ENCODE data around the gene TTC19.

DNA sequence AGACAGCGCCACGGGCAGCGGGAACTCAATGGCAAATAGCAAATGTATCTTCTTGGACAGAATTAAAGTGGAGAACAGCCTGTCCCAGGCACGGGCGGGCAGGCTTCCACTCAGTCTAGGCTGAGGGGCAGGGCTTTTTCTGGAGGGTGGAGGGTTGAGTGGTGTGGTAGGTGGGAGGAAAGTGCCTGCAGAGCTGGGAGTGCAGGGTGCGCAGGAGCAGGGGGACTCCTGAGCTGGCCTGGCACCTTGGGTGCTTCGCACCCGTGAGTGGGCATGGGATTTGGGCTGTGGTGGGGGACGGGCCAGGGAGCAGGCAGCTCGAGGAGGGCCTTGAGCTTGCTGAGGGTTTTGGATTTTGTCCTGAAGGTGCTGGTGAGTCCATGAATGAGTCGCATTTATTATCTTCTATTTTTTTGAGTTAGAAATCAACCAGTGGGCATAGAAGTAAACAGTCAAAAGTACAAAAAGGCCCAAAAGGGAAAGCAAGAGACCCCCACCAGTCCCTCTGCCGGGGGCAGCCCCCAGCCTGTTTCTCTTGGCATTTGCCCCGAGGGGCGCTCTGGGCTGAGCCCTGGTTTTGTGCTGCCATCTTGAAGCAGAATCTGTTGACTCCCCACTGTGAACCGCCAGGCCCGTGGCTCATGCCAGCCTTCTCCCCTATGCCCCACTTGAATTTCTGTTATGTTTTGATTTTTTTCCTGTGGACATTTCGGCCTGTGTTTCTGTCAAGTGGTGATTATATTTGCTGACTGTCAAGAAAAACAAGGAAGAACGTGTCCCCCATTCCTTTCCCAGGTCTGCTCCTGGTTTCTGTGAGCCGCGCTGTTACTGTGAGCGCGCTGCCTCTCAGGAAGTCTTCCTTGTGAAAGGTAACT, 46.5 kb upstream of the TTC19 start:
- TF ChIP-seq POLR2A (IDR thresholded peaks at IDR 0.05; ENCODE audit: low read depth, low read length) (no peak), PAX5 (IDR thresholded peaks at IDR 0.05; ENCODE audit: insufficient read depth, low read length, severe bottlenecking) (no peak), TAF1 (IDR thresholded peaks at IDR 0.05; ENCODE audit: low read depth, low read length) (no peak), POLR2AphosphoS5 (IDR thresholded peaks at IDR 0.05; ENCODE audit: low read depth, low read length) (no peak), SPI1 (IDR thresholded peaks at IDR 0.05; ENCODE audit: low read depth, low read length) (no peak), POU2F2 (IDR thresholded peaks at IDR 0.05; ENCODE audit: low read depth, low read length) (no peak)

All from GM12891 (cell line).